OCI-LY1 (cell line): ENCODE measurements around the gene AP3D1.

Experiments used
- H2AFZ ChIP-seq: fragments of 200-600 bp; sonication (generic), shearing (Covaris generic); 2 replicates; pipeline ENCODE4 v1.6.0; 2014; ENCODE audit warnings: antibody characterized with exemption, mild to moderate bottlenecking, low read length
- H3F3A ChIP-seq: fragments of 200-600 bp; sonication (generic), shearing (Covaris generic); 2 replicates; pipeline ENCODE4 v1.6.0; 2014; ENCODE audit warnings: mild to moderate bottlenecking, antibody characterized with exemption, low read length, moderate library complexity; ENCODE audit not compliant: insufficient read depth
- H3K27ac ChIP-seq: fragments of 200-600 bp; sonication (generic); 2 replicates; pipeline ENCODE4 v1.5.1; 2014; ENCODE audit warnings: low read length, mixed run types, mild to moderate bottlenecking, low read depth; ENCODE audit not compliant: poor library complexity, severe bottlenecking
- H3K27me3 ChIP-seq: fragments of 200-600 bp; sonication (generic); 2 replicates; pipeline ENCODE4 v1.6.0; 2014; ENCODE audit warnings: antibody characterized with exemption, mild to moderate bottlenecking, low read length, moderate library complexity; ENCODE audit not compliant: insufficient read depth
- H3K36me3 ChIP-seq: fragments of 200-600 bp; sonication (generic); 2 replicates; pipeline ENCODE4 v1.6.1; 2014; ENCODE audit warnings: mild to moderate bottlenecking, antibody characterized with exemption, low read length, moderate library complexity, mixed read lengths; ENCODE audit not compliant: insufficient read depth
- H3K4me1 ChIP-seq: fragments of 200-600 bp; sonication (generic); 2 replicates; pipeline ENCODE4 v1.5.1; 2014; ENCODE audit warnings: mild to moderate bottlenecking, low read length, moderate library complexity; ENCODE audit not compliant: insufficient read depth, severe bottlenecking
- H3K4me2 ChIP-seq: fragments of 200-600 bp; sonication (generic), shearing (Covaris generic); 2 replicates; pipeline ENCODE4 v1.6.1; 2014; ENCODE audit warnings: low read length
- H3K4me3 ChIP-seq: fragments of 200-600 bp; sonication (generic); 2 replicates; pipeline ENCODE4 v1.5.1; 2014; ENCODE audit warnings: low read length, low read depth, mild to moderate bottlenecking, mixed read lengths; ENCODE audit not compliant: poor library complexity, severe bottlenecking
- H3K79me2 ChIP-seq: fragments of 200-600 bp; shearing (Covaris generic); 2 replicates; pipeline ENCODE4 v1.6.1; 2016; ENCODE audit warnings: mixed run types, low read length, mixed read lengths; ENCODE audit not compliant: insufficient read depth
- H3K9ac ChIP-seq: fragments of 200-600 bp; sonication (generic), shearing (Covaris generic); 2 replicates; pipeline ENCODE4 v1.6.1; 2014; ENCODE audit warnings: mild to moderate bottlenecking, low read length, mixed read lengths
- H3K9me2 ChIP-seq: fragments of 200-600 bp; sonication (generic), shearing (Covaris generic); 2 replicates; pipeline ENCODE4 v1.6.1; 2014; ENCODE audit warnings: low read depth, mild to moderate bottlenecking, low read length, mixed read lengths
- H3K9me3 ChIP-seq: fragments of 200-600 bp; shearing (Covaris generic); 2 replicates; pipeline ENCODE4 v1.6.1; 2014; ENCODE audit warnings: low read length, mixed read lengths
- H4K20me1 ChIP-seq: fragments of 200-600 bp; sonication (generic), shearing (Covaris generic); 2 replicates; pipeline ENCODE4 v1.6.0; 2016; ENCODE audit warnings: mild to moderate bottlenecking, low read length; ENCODE audit not compliant: insufficient read depth
- CTCF ChIP-seq: fragments of 200-600 bp; sonication (generic), shearing (Covaris generic); IDR thresholded peaks from 2 replicates; pipeline ENCODE4 v1.5.1; 2017; ENCODE audit warnings: mild to moderate bottlenecking, antibody characterized with exemption, low read length, moderate library complexity, mixed read lengths
- EZH2 ChIP-seq: fragments of 200-600 bp; sonication (generic), shearing (Covaris generic); IDR thresholded peaks from 2 replicates; pipeline ENCODE4 v1.8.0; 2017; ENCODE audit warnings: borderline replicate concordance, mixed run types, mild to moderate bottlenecking, antibody characterized with exemption, low read length, moderate library complexity, mixed read lengths

The AP3D1 gene

GRCh38 chr19:2168619-2169424 is 17.5 kb upstream of the AP3D1 start:
- no peaks in the 10 kb centered on the region for H3K9me3 ChIP-seq
- no peak overlapping the region for H3K27ac ChIP-seq
- H2AFZ ChIP-seq: no peak overlapping the region
- no peak overlapping the region for H3K9ac ChIP-seq
- no peaks in the 10 kb centered on the region for H3K9me2 ChIP-seq
- peaks cover 26% of the 10 kb centered on the region for H3K4me1 ChIP-seq
- no peaks in the 10 kb centered on the region for H4K20me1 ChIP-seq
- no peaks in the 10 kb centered on the region for H3K79me2 ChIP-seq
- peak overlapping the region; percentile 19; the same call in 1 of the 2 replicates for H3K4me2 ChIP-seq
- no peaks in the 10 kb centered on the region for H3F3A ChIP-seq
- H3K27me3 ChIP-seq: no peaks in the 10 kb centered on the region
- peaks cover 5% of the 10 kb centered on the region; the same call in 1 of the 2 replicates for H3K36me3 ChIP-seq
- no peak overlapping the region for H3K4me3 ChIP-seq
- TF ChIP-seq CTCF (no peak), EZH2 (no peak)

- Histone ChIP-seq H3K4me3 (no peak overlapping the region), H3F3A (no peaks in the 10 kb centered on the region), H3K9me2 (no peaks in the 10 kb centered on the region), H3K27me3 (no peaks in the 10 kb centered on the region), H4K20me1 (no peaks in the 10 kb centered on the region), H3K4me2 (peak overlapping the region; percentile 19; the same call in 1 of the 2 replicates), H3K4me1 (peaks cover 26% of the 10 kb centered on the region), H3K79me2 (no peaks in the 10 kb centered on the region), H3K36me3 (peaks cover 5% of the 10 kb centered on the region; the same call in 1 of the 2 replicates), H3K27ac (no peak overlapping the region), H2AFZ (no peak overlapping the region), H3K9me3 (no peaks in the 10 kb centered on the region), H3K9ac (no peak overlapping the region)
- no peak for TF ChIP-seq CTCF
- TF ChIP-seq EZH2: no peak
These were observed 16.7 kb upstream of the AP3D1 start for GRCh38 chr19:2167896-2168618.

- Histone ChIP-seq H3K27ac (no peak overlapping the region), H3K9ac (no peak overlapping the region), H3K9me2 (no peaks in the 10 kb centered on the region), H3K36me3 (peaks cover 5% of the 10 kb centered on the region; the same call in 1 of the 2 replicates), H3K4me2 (no peak overlapping the region), H2AFZ (no peak overlapping the region), H3K4me3 (no peak overlapping the region), H3K4me1 (peaks cover 26% of the 10 kb centered on the region), H3K79me2 (no peaks in the 10 kb centered on the region), H3K9me3 (no peaks in the 10 kb centered on the region), H3F3A (no peaks in the 10 kb centered on the region), H3K27me3 (no peaks in the 10 kb centered on the region), H4K20me1 (no peaks in the 10 kb centered on the region)
- TF ChIP-seq CTCF (no peak), EZH2 (no peak)
These were observed 15.7 kb upstream of the AP3D1 start for GRCh38 chr19:2166741-2167738.
